GM19099 (cell line): Measurements from ENCODE around the gene CLPX.

Experiments used
- POLR2A ChIP-seq: IDR thresholded peaks from 3 replicates; pipeline ENCODE4 v1.6.1; 2011; ENCODE audit warnings: low read depth; ENCODE audit not compliant: insufficient read length; ENCODE audit errors: extremely low read depth

The CLPX gene

DNA sequence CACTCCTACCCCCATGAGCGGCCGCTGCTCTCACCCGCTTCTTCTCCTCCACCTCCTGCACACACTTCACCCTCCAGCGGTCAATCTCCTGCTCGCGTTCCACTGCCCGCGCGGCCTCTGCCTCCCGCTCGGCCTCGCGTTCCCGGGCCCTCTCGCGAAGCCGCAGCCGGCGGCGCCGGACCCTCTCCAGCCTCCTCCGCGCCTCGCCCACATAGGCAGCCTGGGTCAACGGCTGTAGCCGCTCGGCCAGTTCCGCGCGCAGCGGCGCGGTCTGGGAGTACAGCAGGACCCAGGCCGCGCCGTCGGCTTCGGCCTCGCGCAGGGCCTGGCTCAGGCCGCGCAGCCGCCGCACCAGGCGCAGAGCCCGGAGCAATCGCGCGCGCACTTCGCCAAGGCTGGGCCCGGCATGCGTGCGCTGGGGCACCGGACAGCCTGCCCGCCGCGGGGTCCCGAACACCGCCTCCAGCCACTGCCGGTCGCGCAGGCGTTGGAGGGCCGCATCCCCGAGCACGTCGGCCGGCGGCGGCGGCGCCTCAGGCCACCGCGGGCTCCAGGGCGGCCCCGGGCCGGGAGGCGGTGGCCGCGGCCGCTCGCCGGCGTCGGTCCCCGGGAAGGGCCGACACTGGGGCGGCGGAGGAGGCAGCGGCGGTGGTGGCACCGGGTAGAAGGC lies 52.1 kb downstream of the CLPX start:
- peak; percentile 28 for TF ChIP-seq POLR2A

DNA sequence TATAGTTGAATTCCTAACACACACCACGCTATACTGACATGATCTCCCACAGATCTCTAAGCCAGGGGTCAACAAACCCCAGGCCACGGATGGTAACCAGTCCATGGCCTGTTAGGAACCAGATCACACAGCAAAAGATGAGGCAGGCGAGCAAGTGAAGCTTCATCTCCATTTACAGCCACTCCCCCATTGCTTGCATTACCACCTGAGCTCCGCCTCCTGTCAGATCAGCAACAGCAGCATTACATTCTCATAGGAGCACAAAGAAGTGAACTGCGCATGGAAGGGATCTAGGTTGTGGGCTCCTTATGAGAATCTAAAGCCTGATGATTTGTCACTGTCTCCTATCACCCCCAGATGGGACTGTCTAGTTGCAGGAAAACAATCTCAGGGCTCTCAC lies 54.2 kb downstream of the CLPX start:
- TF ChIP-seq POLR2A, result no peak

DNA sequence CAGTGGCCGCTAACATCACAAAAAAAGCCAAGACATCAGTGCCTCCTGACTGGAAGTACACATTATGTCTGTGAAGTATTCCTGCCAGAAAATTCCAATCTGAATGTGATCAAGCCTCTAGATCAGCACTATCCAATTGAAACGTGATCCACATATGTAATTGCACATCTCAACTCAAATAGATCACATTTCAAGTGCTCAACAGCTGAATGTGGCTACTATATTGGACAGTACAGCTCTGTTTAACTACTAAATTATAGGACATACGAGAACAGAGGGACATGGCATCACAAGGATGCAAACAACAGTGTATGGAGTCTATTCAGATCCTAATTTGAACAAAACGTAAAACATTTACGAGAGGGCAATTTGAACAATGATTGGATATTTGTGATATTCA lies 69.6 kb downstream of the CLPX start:
- TF ChIP-seq POLR2A, result no peak

DNA sequence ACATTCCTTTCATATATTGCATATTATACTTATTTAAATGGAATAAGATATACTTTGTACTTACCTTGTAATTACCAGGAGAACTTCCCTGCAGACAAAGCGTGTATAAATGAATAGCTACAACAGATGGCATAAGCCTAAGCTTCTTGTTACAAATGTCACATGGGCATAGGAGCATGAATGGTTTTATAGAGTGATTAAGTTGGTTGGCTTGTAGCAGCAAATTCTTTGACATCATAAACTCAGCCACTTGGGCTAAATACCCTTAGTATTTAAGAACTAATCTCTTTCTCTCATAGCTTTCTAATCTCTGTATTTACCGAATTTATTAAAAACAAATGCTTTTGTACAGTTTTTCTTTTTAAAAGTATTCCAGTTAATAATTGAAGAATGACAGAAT lies 70.1 kb downstream of the CLPX start, which contains the start of gene UBAP1L:
Gene UBAP1L (minus strand): TSS at position 115 of the 400 bp plus-strand sequence. CDS start 8,985 bp downstream, outside the sequence.
- TF ChIP-seq POLR2A, result no peak

DNA sequence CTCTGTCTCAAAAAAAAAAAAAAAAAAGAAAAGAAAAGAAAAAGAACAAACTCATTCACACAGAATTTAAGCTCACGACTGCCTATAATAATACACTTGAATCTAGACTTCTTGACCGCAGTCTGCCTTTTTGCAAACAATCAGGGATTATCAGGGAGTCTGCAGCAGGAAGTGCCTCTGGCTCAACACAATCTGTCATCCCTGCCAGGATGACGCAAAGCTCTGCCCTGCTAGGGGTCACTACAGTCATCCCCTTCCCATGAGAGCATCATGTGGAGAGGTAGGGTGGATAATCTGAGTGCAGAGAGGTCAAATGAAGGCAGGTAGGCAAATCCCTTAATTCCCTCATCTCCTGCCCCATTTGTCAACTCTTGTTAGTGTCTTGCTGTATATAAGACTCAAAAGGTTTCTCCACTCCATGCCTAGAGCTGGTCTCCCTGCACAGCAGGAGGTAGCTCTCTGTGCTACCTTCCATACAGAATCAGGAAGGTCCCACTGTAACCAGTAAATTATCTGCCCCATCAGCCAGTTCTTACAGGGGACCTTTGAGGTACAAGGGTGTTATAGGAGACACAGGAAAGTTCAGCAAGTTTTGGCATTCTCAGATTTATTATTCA lies 74.4 kb downstream of the CLPX start:
- no peak for TF ChIP-seq POLR2A

DNA sequence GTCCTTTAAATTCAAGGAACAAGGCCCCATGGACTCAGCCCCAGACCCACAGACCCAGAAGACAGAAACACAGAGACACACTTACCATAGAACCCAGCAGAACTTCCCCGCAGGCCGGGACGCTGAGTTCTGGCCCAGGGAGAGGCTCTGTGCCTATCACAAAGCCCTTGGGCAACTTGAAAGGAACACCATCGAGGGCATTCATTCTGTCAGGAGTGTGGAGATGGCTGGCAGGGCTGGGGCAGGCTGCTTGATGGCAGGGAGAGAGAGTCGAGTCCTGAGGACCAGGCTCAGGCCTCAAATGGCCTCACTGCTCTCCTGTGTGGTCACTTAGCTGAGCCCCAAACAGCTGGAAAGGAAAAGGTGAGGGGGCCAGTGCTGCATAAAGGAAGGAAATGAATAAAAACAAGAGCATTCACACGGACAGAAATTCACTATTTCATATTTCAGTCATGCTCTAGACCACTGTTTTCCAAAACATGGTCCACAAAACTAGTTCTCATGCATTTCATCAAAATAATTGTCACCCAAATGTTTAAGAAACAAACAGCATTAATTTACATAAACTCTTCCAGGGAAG lies 79.0 kb downstream of the CLPX start:
- no peak for TF ChIP-seq POLR2A

DNA sequence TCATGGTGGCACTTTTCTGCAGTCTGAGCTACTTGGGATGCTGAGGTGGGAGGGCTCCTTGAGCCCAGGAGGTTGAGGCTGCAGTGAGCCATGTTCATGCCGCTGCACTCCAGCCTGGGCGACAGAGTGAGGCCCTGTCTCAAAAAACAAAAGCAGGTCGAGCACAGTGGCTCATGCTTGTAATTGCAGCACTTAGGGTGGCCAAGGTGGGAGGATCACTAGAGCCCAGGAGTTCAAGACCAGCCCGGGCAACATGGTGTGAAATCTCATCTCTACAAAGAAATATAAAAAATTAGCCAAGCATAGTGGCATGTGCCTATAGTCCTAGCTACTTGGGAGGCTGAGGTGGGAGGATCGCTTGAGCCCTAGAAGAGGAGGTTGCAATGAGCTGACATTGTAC lies 80.1 kb downstream of the CLPX start:
- TF ChIP-seq POLR2A, result no peak

DNA sequence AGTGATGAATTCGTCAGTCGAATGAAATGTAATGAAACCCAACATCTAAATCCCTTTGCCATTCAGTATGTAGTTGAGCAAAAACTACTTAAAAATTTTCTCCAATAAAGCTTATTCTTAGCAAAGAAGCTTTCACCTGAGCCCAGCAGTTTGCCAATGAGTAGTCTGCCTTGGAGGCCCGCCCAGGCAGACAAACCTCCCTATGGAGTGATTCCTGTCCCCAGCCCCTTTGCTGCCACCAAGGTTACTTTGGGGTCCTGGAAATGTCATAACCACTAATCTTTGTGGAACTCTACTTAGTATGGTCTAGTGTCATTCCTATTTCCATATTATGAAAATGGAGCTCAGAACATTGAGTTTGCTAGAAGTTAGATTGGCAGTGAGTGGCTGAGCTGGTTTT lies 82.2 kb downstream of the CLPX start:
- TF ChIP-seq POLR2A, result no peak

DNA sequence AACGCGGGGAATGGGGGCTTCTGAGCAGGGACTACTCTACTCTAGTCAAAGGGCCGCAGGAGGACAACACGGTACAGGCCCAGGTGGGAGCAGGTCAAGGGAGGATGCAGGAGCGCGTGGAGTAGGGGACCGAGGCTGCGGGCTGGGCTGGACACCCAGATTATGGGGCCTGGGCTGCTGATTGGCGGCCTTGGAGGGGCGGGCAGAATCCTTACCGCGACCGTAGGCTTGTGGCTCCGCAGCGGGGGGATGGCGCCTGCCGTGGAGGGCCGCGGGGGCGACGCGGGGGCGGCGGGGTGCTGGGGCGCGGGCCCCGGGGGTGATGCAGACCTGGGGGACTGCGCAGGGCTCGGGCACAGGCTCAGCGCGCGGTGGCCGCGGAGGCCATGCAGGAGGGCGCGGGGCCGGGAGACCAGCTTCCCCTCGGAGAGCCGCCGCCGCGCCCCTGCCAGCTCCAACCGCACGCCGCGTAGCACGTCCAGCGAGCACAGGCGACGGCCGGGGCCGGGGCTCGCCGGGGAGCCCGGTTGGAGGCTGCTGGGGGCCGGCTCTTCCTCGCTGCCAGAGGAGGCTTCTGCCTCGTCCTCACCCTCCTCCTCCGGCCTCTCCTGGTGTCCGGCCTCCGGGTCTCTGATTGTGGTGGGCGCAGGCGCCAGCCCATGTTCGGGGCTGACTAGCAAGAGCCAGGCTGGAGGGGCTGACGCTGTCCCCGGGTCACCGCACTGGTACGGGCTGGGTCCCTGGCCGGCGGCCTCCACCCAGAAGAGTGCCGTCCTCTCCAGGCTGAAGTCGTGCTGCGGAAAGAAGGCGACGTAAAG lies 83.0 kb downstream of the CLPX start:
- TF ChIP-seq POLR2A, result no peak

DNA sequence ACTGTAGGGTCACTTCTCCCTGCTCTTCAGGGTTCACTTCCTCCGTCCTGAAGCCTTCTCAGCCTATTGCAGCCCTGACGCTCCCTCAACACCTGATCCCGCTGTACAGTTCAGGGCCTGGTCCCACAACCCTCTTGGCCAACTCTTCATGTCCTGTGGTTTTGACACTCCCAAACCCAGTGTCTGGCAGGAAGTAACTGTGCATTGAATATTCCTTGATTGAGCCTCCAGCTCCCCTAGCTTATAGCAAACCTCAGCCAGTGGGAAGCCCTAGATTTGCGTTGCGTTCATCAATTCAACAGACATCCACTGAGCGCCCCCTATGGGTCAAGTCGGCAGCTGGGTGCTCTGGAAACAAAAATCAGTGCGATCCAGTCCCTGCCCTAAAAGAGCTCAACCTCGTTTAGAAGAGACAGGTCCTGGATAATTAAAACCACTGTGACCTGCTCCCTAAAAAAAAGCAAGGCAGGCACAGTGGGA lies 83.7 kb downstream of the CLPX start:
- TF ChIP-seq POLR2A, result no peak

DNA sequence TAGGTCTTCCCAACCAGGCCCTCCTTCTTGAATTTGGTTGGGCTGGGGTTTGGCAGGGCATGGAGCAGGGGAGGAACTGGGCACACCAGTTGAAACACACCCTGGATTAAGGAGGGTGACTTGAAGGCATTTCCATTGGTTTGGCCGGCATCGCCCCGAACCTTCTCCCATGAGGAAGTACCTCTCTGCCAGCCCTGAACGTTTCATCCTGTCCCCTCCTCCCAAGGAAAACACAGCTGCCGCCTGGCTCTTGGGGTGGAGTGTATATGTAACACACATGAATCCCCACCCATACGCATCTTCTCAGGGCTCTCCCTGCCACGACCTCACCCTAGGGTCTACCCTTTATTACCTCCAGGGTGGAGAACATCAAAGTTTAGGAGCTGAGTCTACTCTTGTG lies 84.7 kb downstream of the CLPX start:
- no peak for TF ChIP-seq POLR2A

DNA sequence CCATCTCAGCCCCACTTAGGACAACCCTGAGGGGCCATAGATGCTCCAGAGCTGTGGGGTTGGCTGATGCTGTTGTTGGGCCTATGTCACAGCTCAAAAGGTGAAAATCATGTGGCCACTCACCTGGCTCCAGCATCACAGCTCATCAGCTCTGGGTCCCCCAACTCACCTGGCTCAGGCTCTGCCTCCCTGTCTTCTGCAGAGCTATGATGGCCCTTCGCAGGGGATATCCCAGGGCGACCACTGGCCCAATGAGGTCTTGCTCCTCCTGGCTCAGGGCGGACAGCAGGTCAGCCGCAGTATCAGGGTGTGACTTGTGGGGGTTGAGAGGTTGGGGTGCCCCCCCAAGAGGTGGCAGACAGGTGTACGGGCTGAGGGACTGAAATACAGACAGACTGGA lies 85.8 kb downstream of the CLPX start:
- no peak for TF ChIP-seq POLR2A
